ENCODE data around the gene ANKS4B. TPM values are rescaled to one million over a fixed set of nuclear protein-coding genes. Genes with fewer than 3 reads are reported as not detected.

The ANKS4B gene
- total RNA-seq, 1 experiment from 2014 or later, result 0.07 TPM

DNA sequence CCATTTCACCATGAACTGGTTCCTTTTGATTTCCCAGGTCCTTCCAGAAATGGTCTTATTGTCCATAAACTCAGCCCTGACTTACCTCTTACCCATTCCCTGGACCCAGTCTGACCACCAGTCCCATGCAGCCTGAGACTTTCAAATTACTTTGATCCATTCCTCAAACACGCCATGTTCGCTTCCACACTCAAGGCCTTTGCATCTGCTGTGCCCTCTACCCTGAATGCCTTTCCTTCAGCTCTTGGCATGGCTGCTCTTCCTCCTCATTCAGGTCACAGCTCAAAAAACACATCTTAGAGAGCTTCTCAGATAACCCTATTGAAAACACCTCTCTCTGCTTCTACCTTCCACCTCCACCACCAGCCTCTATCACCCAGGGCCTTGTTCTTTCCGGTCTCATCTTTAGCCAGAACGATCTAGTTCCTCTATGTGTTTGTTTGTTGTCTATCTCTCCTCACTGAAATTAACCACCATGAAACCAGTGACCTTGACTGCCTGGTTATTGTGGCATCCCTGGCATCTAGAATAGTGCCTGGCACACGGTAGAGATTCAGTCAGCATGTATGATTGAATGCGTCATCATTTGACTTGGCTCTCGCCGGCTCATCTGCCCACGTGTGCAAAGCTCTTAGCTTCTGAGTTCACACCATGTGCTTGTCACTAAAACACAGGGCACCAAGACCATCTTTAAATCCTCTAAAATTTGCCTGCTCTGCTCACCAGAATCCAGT is 31.8 kb downstream of the ANKS4B start:
- Mint-ChIP-seq H3K36me3 (no peaks in the 10 kb centered on the region; the same call in 1 of the 2 replicates), H3K9me3 (no peaks in the 10 kb centered on the region), H3K4me3 (no peak overlapping the region), H3K27ac (no peak overlapping the region), H3K4me1 (peaks cover 3% of the 10 kb centered on the region; the same call in 1 of the 2 replicates), H3K27me3 (ENCODE audit: low read depth) (no peaks in the 10 kb centered on the region)
- ChIA-PET POLR2A (no interaction called here), CTCF (interaction anchor here (0.9 to 1.6 kb wide), 2 partner anchors 36 to 77 kb away, joined by 5 read pairs; no protein-coding TSS in a partner anchor)
- DNase-seq (ENCODE audit: low spot score) (no peak), ATAC-seq (no peak)
- TF ChIP-seq NFYB (CRISPR knock-in tag; conservative IDR thresholded peaks at IDR 0.05; ENCODE audit: low read depth), result no peak
- TF ChIP-seq, protein P1, sequence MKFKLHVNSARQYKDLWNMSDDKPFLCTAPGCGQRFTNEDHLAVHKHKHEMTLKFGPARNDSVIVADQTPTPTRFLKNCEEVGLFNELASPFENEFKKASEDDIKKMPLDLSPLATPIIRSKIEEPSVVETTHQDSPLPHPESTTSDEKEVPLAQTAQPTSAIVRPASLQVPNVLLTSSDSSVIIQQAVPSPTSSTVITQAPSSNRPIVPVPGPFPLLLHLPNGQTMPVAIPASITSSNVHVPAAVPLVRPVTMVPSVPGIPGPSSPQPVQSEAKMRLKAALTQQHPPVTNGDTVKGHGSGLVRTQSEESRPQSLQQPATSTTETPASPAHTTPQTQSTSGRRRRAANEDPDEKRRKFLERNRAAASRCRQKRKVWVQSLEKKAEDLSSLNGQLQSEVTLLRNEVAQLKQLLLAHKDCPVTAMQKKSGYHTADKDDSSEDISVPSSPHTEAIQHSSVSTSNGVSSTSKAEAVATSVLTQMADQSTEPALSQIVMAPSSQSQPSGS (CRISPR knock-in tag; IDR thresholded peaks at IDR 0.05; ENCODE audit: borderline replicate concordance, low read depth), result no peak
- TF ChIP-seq, protein P2, sequence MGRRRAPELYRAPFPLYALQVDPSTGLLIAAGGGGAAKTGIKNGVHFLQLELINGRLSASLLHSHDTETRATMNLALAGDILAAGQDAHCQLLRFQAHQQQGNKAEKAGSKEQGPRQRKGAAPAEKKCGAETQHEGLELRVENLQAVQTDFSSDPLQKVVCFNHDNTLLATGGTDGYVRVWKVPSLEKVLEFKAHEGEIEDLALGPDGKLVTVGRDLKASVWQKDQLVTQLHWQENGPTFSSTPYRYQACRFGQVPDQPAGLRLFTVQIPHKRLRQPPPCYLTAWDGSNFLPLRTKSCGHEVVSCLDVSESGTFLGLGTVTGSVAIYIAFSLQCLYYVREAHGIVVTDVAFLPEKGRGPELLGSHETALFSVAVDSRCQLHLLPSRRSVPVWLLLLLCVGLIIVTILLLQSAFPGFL (CRISPR knock-in tag; IDR thresholded peaks at IDR 0.05; ENCODE audit: borderline replicate concordance), result no peak
- TF ChIP-seq ZNF232 (CRISPR knock-in tag; IDR thresholded peaks at IDR 0.05), result no peak
- TF ChIP-seq NR3C1 (CRISPR knock-in tag; conservative IDR thresholded peaks at IDR 0.05; ENCODE audit: low read depth), result no peak
- TF ChIP-seq, protein P3, sequence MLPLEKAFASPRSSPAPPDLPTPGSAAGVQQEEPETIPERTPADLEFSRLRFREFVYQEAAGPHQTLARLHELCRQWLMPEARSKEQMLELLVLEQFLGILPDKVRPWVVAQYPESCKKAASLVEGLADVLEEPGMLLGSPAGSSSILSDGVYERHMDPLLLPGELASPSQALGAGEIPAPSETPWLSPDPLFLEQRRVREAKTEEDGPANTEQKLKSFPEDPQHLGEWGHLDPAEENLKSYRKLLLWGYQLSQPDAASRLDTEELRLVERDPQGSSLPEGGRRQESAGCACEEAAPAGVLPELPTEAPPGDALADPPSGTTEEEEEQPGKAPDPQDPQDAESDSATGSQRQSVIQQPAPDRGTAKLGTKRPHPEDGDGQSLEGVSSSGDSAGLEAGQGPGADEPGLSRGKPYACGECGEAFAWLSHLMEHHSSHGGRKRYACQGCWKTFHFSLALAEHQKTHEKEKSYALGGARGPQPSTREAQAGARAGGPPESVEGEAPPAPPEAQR (CRISPR knock-in tag; IDR thresholded peaks at IDR 0.05), result no peak
- TF ChIP-seq, protein P4, sequence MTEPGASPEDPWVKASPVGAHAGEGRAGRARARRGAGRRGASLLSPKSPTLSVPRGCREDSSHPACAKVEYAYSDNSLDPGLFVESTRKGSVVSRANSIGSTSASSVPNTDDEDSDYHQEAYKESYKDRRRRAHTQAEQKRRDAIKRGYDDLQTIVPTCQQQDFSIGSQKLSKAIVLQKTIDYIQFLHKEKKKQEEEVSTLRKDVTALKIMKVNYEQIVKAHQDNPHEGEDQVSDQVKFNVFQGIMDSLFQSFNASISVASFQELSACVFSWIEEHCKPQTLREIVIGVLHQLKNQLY (CRISPR knock-in tag; IDR thresholded peaks at IDR 0.05), result no peak
- TF ChIP-seq, protein P5, sequence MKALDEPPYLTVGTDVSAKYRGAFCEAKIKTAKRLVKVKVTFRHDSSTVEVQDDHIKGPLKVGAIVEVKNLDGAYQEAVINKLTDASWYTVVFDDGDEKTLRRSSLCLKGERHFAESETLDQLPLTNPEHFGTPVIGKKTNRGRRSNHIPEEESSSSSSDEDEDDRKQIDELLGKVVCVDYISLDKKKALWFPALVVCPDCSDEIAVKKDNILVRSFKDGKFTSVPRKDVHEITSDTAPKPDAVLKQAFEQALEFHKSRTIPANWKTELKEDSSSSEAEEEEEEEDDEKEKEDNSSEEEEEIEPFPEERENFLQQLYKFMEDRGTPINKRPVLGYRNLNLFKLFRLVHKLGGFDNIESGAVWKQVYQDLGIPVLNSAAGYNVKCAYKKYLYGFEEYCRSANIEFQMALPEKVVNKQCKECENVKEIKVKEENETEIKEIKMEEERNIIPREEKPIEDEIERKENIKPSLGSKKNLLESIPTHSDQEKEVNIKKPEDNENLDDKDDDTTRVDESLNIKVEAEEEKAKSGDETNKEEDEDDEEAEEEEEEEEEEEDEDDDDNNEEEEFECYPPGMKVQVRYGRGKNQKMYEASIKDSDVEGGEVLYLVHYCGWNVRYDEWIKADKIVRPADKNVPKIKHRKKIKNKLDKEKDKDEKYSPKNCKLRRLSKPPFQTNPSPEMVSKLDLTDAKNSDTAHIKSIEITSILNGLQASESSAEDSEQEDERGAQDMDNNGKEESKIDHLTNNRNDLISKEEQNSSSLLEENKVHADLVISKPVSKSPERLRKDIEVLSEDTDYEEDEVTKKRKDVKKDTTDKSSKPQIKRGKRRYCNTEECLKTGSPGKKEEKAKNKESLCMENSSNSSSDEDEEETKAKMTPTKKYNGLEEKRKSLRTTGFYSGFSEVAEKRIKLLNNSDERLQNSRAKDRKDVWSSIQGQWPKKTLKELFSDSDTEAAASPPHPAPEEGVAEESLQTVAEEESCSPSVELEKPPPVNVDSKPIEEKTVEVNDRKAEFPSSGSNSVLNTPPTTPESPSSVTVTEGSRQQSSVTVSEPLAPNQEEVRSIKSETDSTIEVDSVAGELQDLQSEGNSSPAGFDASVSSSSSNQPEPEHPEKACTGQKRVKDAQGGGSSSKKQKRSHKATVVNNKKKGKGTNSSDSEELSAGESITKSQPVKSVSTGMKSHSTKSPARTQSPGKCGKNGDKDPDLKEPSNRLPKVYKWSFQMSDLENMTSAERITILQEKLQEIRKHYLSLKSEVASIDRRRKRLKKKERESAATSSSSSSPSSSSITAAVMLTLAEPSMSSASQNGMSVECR (CRISPR knock-in tag; IDR thresholded peaks at IDR 0.05; ENCODE audit: borderline replicate concordance), result no peak
- TF ChIP-seq EMX1 (CRISPR knock-in tag; IDR thresholded peaks at IDR 0.05), result no peak
- no peak for TF ChIP-seq ZBTB21 (CRISPR knock-in tag; IDR thresholded peaks at IDR 0.05; ENCODE audit: borderline replicate concordance)
- no peak for TF ChIP-seq HMGA2 (CRISPR knock-in tag; IDR thresholded peaks at IDR 0.05)
- TF ChIP-seq ZNF423 (CRISPR knock-in tag; IDR thresholded peaks at IDR 0.05), result no peak

DNA sequence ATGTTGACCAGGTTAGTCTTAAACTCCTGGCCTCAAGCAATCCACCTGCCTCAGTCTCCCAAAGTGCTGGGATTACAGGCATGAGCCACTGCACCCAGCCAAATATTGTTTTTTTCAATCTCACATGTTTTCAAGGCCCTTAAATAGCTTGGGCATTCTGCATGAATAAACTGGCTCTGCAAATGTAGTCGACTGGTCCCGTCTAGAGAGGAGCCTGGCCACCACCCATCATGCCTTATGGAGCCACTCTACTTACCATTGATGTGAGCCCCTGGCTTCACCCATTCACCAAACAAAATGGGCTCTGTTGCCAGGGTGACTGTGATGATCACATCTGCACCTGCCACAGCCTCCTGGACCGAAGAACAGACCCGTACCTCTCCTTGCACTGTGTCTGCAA is 33.8 kb downstream of the ANKS4B start:
- CTCF ChIA-PET, result no interaction called here
- H3K27me3 Mint-ChIP-seq (ENCODE audit: low read depth), result no peaks in the 10 kb centered on the region
- POLR2A ChIA-PET, result no interaction called here
- no peak overlapping the region for H3K4me3 Mint-ChIP-seq
- DNase-seq (ENCODE audit: low spot score), result no peak
- peaks cover 3% of the 10 kb centered on the region; the same call in 1 of the 2 replicates for H3K4me1 Mint-ChIP-seq
- ATAC-seq, result no peak
- no peaks in the 10 kb centered on the region for H3K36me3 Mint-ChIP-seq
- no peak overlapping the region for H3K27ac Mint-ChIP-seq
- no peaks in the 10 kb centered on the region for H3K9me3 Mint-ChIP-seq
- TF ChIP-seq, protein P6, sequence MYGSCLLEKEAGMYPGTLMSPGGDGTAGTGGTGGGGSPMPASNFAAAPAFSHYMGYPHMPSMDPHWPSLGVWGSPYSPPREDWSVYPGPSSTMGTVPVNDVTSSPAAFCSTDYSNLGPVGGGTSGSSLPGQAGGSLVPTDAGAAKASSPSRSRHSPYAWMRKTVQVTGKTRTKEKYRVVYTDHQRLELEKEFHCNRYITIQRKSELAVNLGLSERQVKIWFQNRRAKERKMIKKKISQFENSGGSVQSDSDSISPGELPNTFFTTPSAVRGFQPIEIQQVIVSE (CRISPR knock-in tag; IDR thresholded peaks at IDR 0.05; ENCODE audit: borderline replicate concordance), result no peak
- TF ChIP-seq, protein P3 (CRISPR knock-in tag; IDR thresholded peaks at IDR 0.05), result no peak
- TF ChIP-seq EMX1 (CRISPR knock-in tag; IDR thresholded peaks at IDR 0.05) (no peak), SP1 (CRISPR knock-in tag; conservative IDR thresholded peaks at IDR 0.05) (no peak), HMGA2 (CRISPR knock-in tag; IDR thresholded peaks at IDR 0.05) (no peak), ZNF416 (CRISPR knock-in tag; IDR thresholded peaks at IDR 0.05) (no peak), IRF2 (CRISPR knock-in tag; IDR thresholded peaks at IDR 0.05; ENCODE audit: borderline replicate concordance, low read depth) (no peak), ZBTB21 (CRISPR knock-in tag; IDR thresholded peaks at IDR 0.05; ENCODE audit: borderline replicate concordance) (no peak), ZNF138 (CRISPR knock-in tag; conservative IDR thresholded peaks at IDR 0.05) (no peak)
- TF ChIP-seq, protein P7, sequence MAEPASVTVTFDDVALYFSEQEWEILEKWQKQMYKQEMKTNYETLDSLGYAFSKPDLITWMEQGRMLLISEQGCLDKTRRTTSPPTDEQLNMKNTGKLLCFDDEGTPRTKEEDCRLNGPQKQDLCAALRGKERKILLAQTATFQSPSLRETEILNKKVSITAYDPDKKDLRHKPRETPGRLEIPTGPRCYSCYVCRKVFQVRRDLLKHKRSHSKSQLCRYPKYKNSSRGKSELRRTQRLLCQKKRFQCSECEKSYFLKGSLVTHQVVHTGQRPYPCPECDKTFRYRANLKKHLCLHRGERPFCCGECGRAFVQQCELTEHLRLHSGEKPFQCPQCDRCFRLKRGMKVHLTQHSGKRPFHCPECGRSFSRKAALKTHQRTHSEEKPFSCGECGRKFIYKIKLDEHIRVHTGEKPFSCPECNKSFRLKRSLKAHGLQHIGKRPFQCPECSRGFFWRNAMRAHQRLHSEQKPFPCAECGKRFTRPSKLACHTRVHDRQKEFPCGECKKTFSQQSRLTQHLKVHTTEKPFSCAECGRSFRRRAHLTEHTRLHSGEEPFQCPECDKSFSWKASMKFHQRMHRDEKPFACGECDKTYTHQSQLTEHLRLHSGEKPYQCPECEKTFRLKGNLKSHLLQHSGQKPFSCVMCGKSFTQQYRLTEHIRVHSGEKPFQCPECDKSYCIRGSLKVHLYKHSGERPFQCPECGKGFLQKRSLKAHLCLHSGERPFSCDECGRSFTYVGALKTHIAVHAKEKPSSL (CRISPR knock-in tag; conservative IDR thresholded peaks at IDR 0.05), result no peak

Measured in WTC11 (cell line).